Kidney glomerular epithelial cell (primary cell): ENCODE results near the gene ANK3.

ENCODE experiments used
- DNase-seq: peaks from one replicate; lab custom pipeline; 2025; lab: John Stamatoyannopoulos, UW

The ANK3 gene

GRCh38 chr10:60139798-60140566, 249.7 kb downstream of the ANK3 start:
- peak; percentile 53 for DNase-seq

DNA sequence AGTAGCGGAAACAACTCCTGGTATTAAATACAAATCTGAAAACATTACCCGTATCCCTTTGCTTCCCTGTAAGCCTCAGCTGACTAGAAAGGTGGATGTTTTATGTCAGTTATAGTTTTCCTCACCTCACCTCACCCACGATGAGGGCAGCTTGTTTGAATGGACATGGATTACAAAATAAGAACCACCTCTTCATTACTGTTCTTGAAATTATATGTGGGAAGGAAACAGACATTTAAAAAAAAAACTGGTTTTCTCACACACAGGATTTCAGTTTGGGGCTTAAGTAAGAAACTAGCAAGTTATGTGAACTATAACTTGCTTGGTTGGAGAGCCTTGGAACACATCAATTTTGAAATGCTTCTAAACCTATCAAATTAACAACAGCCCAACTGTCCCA, 250.4 kb downstream of the ANK3 start:
- DNase-seq: no peak

- no peak for DNase-seq
Measured at GRCh38 chr10:60138842-60139241, 250.8 kb downstream of the ANK3 start.

DNA sequence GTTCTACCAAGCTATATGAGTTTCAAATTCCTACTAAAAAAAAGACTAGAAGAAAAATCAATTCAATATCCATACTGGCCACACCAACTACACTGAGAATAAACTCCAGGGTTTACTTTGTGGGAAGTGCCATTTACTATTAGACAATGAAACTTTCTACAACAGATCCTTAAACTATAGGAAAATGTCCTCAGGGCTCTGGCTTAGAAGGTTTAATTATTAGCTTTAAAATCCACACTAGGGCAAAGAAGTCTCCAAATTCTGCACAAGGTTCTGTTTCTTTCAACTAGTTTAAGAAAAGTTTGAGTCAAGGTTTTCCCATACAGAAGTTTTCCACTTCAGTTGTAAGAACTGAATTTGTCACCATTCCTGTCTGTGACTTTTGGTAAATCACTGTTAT, 251.6 kb downstream of the ANK3 start:
- DNase-seq: no peak

- no peak for DNase-seq
Measured at GRCh38 chr10:60137292-60137992, 252.2 kb downstream of the ANK3 start.

GRCh38 chr10:60135020-60135419, 254.7 kb downstream of the ANK3 start:
- no peak for DNase-seq

GRCh38 chr10:60134548-60134947, 255.1 kb downstream of the ANK3 start:
- DNase-seq: no peak

- DNase-seq: peak; percentile 2
Measured at GRCh38 chr10:60130130-60130579, 259.5 kb downstream of the ANK3 start.

DNA sequence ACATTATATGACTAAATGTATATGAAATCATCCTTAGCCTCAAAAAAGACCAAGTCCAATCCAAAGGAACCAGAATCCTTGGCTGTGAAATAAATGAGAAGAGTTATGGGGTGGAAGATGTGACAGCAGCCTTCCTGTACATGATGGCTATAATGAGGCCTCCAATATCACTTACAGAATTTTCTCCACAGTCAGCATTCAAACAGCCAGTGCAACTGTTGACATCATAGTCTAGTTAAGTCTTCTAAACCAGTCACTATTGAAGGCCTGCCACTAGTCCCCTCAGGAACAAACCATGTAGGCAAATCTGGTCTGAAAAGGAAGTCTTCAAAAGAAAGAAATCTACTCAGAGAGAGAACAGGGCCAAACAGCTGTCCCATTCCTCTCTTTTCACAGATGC, 263.8 kb downstream of the ANK3 start:
- DNase-seq: no peak

DNA sequence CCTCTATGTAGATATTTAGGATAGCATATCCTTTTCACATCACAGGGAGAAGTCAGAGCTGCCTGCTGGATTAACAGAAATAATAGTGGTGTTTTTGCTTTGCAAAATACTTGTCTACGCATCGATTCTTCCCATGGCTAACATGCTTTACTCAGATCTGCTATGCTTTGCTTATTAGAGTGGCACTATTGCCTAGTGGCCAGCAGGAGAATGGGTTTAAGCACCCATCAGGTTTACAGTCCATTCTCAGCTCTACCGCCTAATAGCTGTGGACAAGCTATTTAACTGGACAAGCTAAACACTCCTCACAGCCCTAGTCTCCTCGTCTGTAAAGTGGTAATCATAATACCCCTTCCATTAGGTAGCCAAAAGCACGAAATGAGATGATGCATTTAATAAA, 265.1 kb downstream of the ANK3 start:
- no peak for DNase-seq

DNA sequence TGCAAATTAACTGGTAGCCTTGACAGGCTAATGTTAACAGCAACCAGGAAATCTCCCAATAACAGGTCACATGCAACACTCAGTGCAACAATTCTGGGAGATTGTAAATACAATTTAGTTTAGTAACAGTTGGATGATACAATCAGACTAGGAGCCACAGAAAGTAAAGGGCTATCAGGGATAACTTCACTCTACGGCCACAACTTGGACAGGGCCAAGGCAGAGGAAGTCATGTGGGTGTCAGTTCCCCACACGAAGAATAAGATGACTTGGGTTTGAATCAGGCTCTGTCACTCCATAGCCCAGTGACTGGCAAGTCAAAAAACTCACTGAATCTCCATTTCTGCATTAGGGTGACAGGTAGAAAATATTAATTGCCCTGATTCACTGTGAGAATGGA, 266.0 kb downstream of the ANK3 start:
- no peak for DNase-seq

- DNase-seq: peak; percentile 86
Measured at GRCh38 chr10:60123172-60123571, 266.5 kb downstream of the ANK3 start.

DNA sequence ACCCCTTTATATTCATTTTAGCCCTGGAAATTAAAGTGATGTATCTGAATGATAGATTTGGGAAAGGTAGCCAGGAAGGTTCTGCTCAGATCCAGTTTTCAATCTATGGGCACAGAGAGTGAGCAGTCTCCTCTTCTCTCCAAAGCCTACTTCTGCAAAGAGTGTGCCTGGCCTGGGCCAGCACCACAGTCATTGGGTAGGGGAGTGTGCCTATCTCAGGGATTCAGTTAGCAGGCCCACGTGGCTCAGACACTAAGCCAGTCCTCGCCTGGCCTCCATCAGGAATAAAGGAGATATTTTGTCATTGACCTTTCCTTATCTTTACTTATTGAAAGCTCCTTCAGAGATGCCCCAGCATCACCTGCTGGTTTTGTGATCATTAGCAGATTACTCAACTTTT, 267.5 kb downstream of the ANK3 start:
- DNase-seq: no peak

DNA sequence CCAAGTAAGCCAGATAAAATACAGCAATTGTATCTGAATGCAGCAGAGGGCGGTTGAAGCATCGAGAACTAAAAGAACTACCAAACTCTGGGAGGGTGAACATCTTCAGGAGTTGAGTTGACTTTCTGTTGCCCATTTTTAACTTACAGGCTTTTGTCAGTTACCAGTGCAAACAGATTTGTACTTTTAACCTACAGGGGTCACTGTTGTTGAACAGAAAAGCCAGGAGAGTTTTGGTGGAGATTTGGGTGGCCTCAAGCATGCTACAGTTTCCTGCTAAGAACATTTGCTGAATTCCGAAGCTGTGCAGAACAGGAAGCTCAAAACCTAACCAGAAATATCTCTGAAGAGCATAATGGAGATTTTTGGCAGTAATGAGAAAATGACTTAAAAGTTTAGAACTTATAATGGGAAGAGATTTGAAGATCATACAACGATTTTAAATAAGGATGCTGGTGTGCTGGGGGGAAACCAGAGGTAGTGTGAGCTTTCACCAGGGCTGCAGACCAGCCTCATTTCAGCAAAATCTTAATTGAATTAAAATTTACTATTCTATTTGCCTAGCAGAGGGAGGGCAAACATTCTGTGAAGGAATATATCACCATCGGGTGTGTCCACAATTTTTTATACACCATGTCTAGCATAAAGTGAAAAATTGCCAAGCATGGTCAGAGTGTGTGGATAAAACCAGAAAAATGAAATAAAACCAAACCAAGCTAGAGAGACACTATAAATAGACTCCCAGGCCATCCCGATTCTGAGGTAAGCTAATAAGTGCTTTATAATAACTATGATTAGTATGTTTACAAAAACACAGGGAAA, 274.7 kb downstream of the ANK3 start:
- DNase-seq: peak; percentile 28

DNA sequence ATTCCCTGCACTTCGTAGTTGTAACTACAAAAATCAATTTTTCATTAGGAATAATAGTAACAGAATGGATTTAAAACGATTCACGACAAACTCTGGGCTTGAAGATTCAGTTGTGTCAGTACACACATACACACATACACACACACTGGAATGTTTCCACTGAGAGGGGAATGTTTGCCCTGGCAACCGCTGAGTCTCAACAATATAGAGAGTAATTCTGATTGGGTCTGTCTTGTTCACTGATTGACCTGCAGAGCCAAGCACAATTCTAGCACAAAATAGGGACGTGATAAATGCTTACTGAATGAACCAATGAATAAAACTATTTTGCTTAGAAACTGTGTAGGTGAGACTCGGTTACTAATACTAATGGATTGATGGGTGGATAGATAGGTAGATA, 278.9 kb downstream of the ANK3 start:
- no peak for DNase-seq

DNA sequence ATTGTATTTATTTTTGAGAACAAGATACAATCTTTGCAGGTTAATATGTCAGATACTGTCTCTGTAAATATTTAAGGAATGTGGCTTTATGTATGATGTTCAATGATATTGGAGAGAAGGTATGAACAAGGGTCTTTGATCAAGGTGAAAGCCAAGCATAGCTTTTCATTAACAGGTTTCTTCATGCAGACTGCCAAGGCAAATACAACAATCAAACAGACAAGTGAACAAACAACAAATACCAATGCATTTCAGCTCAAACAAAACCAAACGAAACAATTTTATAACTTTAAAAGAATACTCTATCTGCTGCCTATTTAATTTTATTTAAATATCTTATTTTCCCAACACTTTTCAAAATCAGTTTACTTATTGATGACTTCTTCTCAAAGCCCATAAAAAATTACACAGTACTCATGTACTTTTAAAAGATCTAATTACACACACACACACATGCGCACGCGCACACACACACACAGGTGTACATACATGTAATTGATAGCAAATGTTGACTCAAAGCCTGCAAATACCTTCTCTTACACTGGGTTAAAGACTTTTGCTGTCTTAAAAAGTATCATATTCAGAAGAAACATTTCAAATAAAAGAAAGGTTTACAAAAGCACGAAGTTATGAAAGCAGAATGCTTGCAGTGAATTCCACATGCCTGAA, 282.2 kb downstream of the ANK3 start:
- DNase-seq: no peak

DNA sequence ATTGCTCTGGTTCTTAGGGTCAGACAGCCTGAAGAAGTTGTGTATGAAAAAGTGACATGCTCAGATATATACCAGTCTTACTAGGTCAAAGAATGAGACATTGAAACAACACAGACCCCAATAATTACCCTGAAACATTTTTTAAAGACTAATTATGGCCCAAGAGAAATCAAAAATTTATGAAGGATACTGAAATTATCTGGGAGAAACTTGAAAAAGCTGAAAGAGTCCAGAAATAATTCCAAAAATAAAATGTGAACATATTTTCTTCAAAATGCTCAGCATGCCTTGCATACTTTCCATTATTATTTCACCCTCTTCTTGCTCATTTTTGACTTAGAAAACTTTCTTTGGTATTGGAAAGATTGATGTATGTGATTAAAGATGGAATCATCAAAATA, 284.4 kb downstream of the ANK3 start:
- no peak for DNase-seq

GRCh38 chr10:60101821-60102220, 287.9 kb downstream of the ANK3 start:
- DNase-seq: no peak

GRCh38 chr10:60099998-60100747, 289.5 kb downstream of the ANK3 start:
- DNase-seq: peak; percentile 28

DNA sequence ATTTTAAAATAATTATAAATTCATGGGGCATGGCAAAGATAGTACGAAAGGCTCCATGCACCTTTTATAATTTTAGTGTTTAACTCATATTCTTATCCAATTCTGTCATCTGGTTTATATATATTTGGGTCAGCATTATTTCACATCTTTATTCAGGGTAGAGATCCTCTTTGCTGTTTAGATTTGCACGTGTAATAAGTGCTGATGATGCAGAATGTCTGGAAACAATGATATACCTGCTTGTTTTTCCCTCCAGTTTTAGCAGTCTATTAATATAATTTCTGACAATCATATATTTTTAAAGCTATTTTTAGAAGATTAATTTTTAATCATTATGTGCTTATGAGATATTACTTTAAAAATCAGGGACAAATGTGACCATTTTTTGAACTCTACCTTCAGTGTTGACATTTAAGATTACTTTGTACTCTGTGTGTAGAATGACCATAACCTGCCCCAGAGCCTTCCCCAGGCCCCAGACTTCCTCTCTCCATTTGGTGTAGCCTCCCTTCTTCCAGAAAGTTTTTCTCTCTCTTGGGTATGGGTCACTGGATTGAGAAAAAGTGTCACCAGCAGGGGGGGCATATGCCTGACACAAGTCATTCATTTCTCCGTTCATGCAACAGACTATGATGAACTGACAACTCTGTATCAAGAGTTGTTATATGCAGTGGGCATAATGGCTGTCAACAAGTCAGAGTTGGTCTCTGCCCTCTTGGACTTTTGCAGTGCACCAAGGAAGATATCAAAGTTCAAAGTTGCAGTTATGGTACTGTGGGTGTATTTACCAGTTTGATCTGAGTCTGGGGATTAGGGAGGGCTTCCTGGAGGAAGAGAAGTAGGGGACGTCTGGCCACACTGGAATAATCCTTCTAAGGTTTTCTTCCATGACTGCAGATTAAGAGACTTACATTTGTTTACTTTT, 290.7 kb downstream of the ANK3 start:
- no peak for DNase-seq
